ENCODE measurements around the gene WDR75.

DNA sequence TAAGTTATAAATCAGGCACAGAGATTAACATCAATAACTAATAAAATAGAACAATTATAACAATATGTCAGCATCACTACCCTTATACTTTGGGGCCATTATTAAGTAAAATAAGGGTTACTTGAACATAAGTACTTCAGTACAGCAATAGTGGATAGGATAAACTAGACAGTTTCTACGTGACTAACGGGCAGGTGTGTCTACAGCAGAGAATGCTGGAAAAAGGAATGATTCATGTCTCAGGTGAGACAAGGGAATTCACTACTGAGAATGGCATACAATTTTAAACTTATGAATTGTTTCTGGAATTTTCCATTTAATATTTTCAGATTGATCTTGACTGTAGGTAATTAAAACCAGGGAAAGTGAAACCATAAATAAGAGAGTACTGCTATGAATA, 5.5 kb downstream of the WDR75 start:
- TF ChIP-seq POLR2A (IDR thresholded peaks at IDR 0.05; ENCODE audit: low read depth, low read length) (no peak), POLR2AphosphoS5 (IDR thresholded peaks at IDR 0.05; ENCODE audit: low read depth, low read length) (no peak), PAX5 (IDR thresholded peaks at IDR 0.05; ENCODE audit: insufficient read depth, low read length, severe bottlenecking) (no peak), TAF1 (IDR thresholded peaks at IDR 0.05; ENCODE audit: low read depth, low read length) (no peak), POU2F2 (IDR thresholded peaks at IDR 0.05; ENCODE audit: low read depth, low read length) (no peak), SPI1 (IDR thresholded peaks at IDR 0.05; ENCODE audit: low read depth, low read length) (no peak)
